MM.1S (cell line): ENCODE results near the gene LEMD3.

Source experiments
- DNase-seq: peaks from one replicate; pipeline ENCODE4 v3.0.0-alpha.2; 2015
- H2AFZ ChIP-seq: fragments of 300-600 bp; sonication (generic); 2 replicates; pipeline ENCODE4 v1.6.0; 2016; ENCODE audit warnings: antibody characterized with exemption, low read length
- H3F3A ChIP-seq: fragments of 300-600 bp; sonication (generic); 2 replicates; pipeline ENCODE4 v1.6.1; 2016; ENCODE audit warnings: mild to moderate bottlenecking, antibody characterized with exemption, low read length, moderate library complexity, mixed read lengths; ENCODE audit not compliant: insufficient read depth
- H3K27ac ChIP-seq: fragments of 300-600 bp; sonication (generic); 2 replicates; pipeline ENCODE4 v1.5.1; 2016; ENCODE audit warnings: mild to moderate bottlenecking, low read length
- H3K27me3 ChIP-seq: fragments of 300-600 bp; sonication (generic); replicated peaks from 2 replicates; pipeline ENCODE4 v1.6.0; 2016; ENCODE audit warnings: low read length; ENCODE audit not compliant: insufficient read depth
- H3K36me3 ChIP-seq: fragments of 300-600 bp; sonication (generic); replicated peaks from 2 replicates; pipeline ENCODE4 v1.6.1; 2016; ENCODE audit warnings: mild to moderate bottlenecking, low read length, mixed read lengths; ENCODE audit not compliant: insufficient read depth
- H3K4me1 ChIP-seq: fragments of 300-600 bp; sonication (generic); 2 replicates; pipeline ENCODE4 v1.6.1; 2016; ENCODE audit warnings: low read length, mixed read lengths
- H3K4me2 ChIP-seq: fragments of 300-600 bp; sonication (generic); 2 replicates; pipeline ENCODE4 v1.6.0; 2016; ENCODE audit warnings: low read depth, low read length
- H3K4me3 ChIP-seq: fragments of 300-600 bp; sonication (generic); 2 replicates; pipeline ENCODE4 v1.5.1; 2016; ENCODE audit warnings: low read length, mixed read lengths
- H3K79me2 ChIP-seq: fragments of 300-600 bp; sonication (generic); 2 replicates; pipeline ENCODE4 v1.6.1; 2016; ENCODE audit warnings: mixed run types, low read length, mixed read lengths
- H3K9ac ChIP-seq: fragments of 300-600 bp; sonication (generic); 2 replicates; pipeline ENCODE4 v1.6.1; 2016; ENCODE audit warnings: low read length, mixed read lengths
- H3K9me2 ChIP-seq: fragments of 300-600 bp; sonication (generic); replicated peaks from 2 replicates; pipeline ENCODE4 v1.6.1; 2016; ENCODE audit warnings: mild to moderate bottlenecking, low read length, mixed read lengths; ENCODE audit not compliant: insufficient read depth
- H3K9me3 ChIP-seq: fragments of 300-600 bp; sonication (generic); replicated peaks from 2 replicates; pipeline ENCODE4 v1.6.1; 2016; ENCODE audit warnings: mild to moderate bottlenecking, low read length, mixed read lengths; ENCODE audit not compliant: insufficient read depth
- H4K20me1 ChIP-seq: fragments of 300-600 bp; sonication (generic); 2 replicates; pipeline ENCODE4 v1.6.1; 2016; ENCODE audit warnings: mild to moderate bottlenecking, low read length, moderate library complexity, mixed read lengths; ENCODE audit not compliant: insufficient read depth
- EZH2 ChIP-seq: fragments of 300-600 bp; sonication (generic); optimal IDR thresholded peaks from 2 replicates; pipeline ENCODE3; 2017; ENCODE audit warnings: low read depth, mild to moderate bottlenecking, antibody characterized with exemption, low read length, mixed read lengths
- EZH2phosphoT487 ChIP-seq: fragments of 300-600 bp; sonication (generic); IDR thresholded peaks from 2 replicates; pipeline ENCODE4 v1.6.1; 2018; ENCODE audit warnings: antibody characterized with exemption, low read length
- TF ChIP-seq, protein P1 (sequence below): fragments of 300-600 bp; sonication (generic); IDR thresholded peaks from 2 replicates; pipeline ENCODE4 v1.5.1; 2016; ENCODE audit warnings: antibody characterized with exemption, low read length, mixed read lengths

LEMD3 gene

DNA sequence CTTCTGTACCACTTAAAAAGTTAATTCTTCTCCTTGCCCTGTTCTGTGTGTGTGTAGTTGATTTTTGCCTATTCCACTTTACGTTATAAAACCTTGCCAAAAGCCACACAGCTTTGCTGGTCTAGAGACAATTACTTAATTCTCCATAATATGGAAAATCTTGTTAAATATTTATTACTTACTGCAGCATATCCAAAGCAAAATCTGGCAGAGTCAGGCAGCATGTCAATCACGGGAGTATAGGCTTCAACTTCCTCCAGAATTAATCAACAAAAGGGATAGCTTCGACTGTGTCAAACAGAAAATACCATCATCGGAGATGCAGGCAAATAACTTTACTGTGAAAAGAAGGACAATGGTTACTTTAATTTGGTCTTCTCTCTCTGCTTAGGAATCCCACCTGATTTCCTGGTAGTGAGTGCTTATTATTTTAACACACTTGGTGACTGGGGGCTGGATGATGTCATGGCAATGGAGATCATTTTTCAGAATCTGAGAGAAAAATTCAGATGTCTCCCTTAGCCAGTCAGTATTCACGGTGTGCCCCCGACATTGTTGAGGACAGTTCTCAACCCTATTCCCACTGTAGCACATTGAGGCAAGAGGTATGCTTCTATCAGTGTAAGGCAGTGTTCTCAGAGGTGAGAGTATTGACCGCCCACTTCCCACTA, 105.4 kb downstream of the LEMD3 start:
- H3K27me3 ChIP-seq = no peaks in the 10 kb centered on the region
- DNase-seq = no peak
- TF ChIP-seq, protein P1, sequence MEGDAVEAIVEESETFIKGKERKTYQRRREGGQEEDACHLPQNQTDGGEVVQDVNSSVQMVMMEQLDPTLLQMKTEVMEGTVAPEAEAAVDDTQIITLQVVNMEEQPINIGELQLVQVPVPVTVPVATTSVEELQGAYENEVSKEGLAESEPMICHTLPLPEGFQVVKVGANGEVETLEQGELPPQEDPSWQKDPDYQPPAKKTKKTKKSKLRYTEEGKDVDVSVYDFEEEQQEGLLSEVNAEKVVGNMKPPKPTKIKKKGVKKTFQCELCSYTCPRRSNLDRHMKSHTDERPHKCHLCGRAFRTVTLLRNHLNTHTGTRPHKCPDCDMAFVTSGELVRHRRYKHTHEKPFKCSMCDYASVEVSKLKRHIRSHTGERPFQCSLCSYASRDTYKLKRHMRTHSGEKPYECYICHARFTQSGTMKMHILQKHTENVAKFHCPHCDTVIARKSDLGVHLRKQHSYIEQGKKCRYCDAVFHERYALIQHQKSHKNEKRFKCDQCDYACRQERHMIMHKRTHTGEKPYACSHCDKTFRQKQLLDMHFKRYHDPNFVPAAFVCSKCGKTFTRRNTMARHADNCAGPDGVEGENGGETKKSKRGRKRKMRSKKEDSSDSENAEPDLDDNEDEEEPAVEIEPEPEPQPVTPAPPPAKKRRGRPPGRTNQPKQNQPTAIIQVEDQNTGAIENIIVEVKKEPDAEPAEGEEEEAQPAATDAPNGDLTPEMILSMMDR = no peak
- no peak for TF ChIP-seq EZH2
- TF ChIP-seq EZH2phosphoT487 = no peak
- H3K9ac ChIP-seq = no peak overlapping the region
- H3K4me3 ChIP-seq = no peak overlapping the region
- no peaks in the 10 kb centered on the region for H4K20me1 ChIP-seq
- H3K36me3 ChIP-seq = no peaks in the 10 kb centered on the region
- no peaks in the 10 kb centered on the region for H3K9me2 ChIP-seq
- H3K9me3 ChIP-seq = no peaks in the 10 kb centered on the region
- H3K27ac ChIP-seq = no peak overlapping the region
- H3K4me2 ChIP-seq = no peak overlapping the region
- no peaks in the 10 kb centered on the region for H3K79me2 ChIP-seq
- 0 out of 2 replicates have a peak, but pooled peaks cover 4% of the 10 kb centered on the region for H3F3A ChIP-seq
- H2AFZ ChIP-seq = no peak overlapping the region
- 0 out of 2 replicates have a peak, but pooled peaks cover 2% of the 10 kb centered on the region for H3K4me1 ChIP-seq

DNA sequence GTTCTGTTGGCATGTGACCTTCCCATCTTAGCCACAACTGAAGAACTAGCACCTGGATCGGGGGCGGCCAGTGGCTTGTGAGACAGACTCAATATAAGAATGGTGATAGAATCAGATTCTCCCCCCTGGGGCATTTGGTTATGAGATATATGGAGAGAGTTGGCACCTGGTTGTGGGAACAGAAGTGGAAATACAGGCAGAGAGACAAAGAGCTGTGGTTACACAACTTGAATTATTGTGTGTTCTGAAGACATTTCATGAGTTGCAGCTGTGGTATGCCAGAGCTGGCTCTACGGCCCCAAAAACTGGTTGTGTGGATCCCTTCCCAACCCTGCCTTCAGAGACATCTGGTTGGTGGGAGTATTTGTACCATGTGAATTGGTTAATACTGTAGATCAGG, 106.2 kb downstream of the LEMD3 start:
- no peak overlapping the region for H2AFZ ChIP-seq
- no peaks in the 10 kb centered on the region for H3K36me3 ChIP-seq
- no peak for DNase-seq
- no peak overlapping the region for H3K27ac ChIP-seq
- no peaks in the 10 kb centered on the region for H3K9me2 ChIP-seq
- H3K27me3 ChIP-seq = no peaks in the 10 kb centered on the region
- no peaks in the 10 kb centered on the region for H3K9me3 ChIP-seq
- TF ChIP-seq EZH2phosphoT487 (no peak), EZH2 (no peak)
- TF ChIP-seq, protein P1 = no peak
- no peak overlapping the region for H3K9ac ChIP-seq
- peaks cover 5% of the 10 kb centered on the region; the same call in 1 of the 2 replicates for H3K79me2 ChIP-seq
- H3F3A ChIP-seq = 0 out of 2 replicates have a peak, but pooled peaks cover 6% of the 10 kb centered on the region
- 0 out of 2 replicates have a peak, but pooled peaks cover 2% of the 10 kb centered on the region for H3K4me1 ChIP-seq
- no peak overlapping the region for H3K4me3 ChIP-seq
- H4K20me1 ChIP-seq = no peaks in the 10 kb centered on the region
- H3K4me2 ChIP-seq = no peak overlapping the region

DNA sequence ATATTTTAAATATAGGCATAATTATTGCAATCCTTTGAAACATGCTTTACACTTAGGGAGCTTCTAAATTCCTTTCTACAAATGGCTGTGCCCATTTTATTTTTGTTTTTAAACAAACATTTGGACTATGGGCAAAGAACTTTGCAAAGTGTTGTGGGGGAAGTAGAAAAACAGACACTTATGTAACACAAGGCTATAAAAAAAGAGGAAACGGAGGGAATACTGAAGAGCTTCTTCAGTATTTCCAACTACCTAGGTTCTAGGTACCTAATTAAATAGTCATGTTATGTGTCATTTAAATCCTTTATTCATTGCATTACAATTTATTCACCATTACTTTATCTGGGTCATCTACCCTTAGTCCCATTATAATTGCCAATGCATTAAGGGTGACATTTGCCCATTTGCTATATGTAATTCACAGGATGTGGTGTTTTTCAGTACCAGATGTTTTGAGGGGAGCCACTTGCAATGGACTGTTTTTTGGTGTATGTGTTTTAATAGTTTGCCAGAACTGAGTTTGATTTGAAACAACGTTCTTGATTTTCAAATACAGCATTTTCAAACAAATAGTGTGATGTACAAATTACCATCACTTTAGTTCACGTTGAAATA, 107.6 kb downstream of the LEMD3 start:
- Histone ChIP-seq H3K27me3 (no peaks in the 10 kb centered on the region), H3F3A (0 out of 2 replicates have a peak, but pooled peaks cover 6% of the 10 kb centered on the region), H3K9me2 (no peaks in the 10 kb centered on the region), H3K36me3 (no peaks in the 10 kb centered on the region), H3K79me2 (peaks cover 14% of the 10 kb centered on the region; the same call in 1 of the 2 replicates), H3K9me3 (no peaks in the 10 kb centered on the region), H3K27ac (no peak overlapping the region), H4K20me1 (no peaks in the 10 kb centered on the region), H3K4me3 (no peak overlapping the region), H2AFZ (no peak overlapping the region), H3K4me2 (no peak overlapping the region), H3K9ac (no peak overlapping the region), H3K4me1 (0 out of 2 replicates have a peak, but pooled peaks cover 2% of the 10 kb centered on the region)
- TF ChIP-seq, protein P1 = no peak
- TF ChIP-seq EZH2phosphoT487 = no peak
- no peak for TF ChIP-seq EZH2
- DNase-seq = no peak
